Fibroblast of the aortic adventitia (primary cell): ENCODE results near the gene SPATA19. TPM values are rescaled to one million over a fixed set of nuclear protein-coding genes. Genes with fewer than 3 reads are reported as not detected.

Experiments used
- DNase-seq: peaks from one replicate; pipeline ENCODE4 v3.0.0-alpha.2; 2010; ENCODE audit warnings: low read depth
- H3K4me3 ChIP-seq: 2 replicates; pipeline ENCODE4 v1.5.1; 2011; ENCODE audit warnings: low read depth, mild to moderate bottlenecking, control low read depth, low read length, moderate library complexity
- total RNA-seq: library from RNA; depleted of rRNA; stranded (reverse); fragments of >200 nt; gene quantifications from 2 replicates; pipeline ENCODE4 v1.2.3, GENCODE V29; 2012; ENCODE audit warnings: low replicate concordance
- TF ChIP-seq, protein P1 (sequence below): IDR thresholded peaks from 2 replicates; pipeline ENCODE4 v1.5.1; 2011; ENCODE audit warnings: mild to moderate bottlenecking, low read length, control low read depth, inconsistent platforms; ENCODE audit not compliant: insufficient read depth

SPATA19 gene
- total RNA-seq, 1 donor = not detected

DNA sequence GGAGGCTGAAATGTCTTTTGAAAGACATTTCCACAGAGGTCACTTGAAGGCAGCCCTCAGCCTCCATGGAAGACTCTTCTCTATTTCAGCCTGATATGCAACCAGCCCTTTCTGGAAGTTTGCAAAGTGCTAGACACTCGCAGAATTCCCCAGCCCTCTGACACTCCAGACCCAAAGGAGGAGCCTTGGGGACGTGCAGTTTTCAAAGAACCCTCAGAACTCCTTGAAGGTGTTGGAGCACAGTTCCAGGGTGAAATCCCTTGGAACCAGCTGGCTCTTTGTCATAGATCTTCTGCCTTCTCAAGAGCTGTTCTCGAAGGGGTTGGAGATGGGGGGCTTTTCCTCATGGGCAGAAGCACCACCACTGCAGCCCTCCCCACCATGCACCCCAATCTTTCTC lies 19.6 kb downstream of the SPATA19 start:
- H3K4me3 ChIP-seq = no peak overlapping the region
- DNase-seq = no peak
- TF ChIP-seq, protein P1, sequence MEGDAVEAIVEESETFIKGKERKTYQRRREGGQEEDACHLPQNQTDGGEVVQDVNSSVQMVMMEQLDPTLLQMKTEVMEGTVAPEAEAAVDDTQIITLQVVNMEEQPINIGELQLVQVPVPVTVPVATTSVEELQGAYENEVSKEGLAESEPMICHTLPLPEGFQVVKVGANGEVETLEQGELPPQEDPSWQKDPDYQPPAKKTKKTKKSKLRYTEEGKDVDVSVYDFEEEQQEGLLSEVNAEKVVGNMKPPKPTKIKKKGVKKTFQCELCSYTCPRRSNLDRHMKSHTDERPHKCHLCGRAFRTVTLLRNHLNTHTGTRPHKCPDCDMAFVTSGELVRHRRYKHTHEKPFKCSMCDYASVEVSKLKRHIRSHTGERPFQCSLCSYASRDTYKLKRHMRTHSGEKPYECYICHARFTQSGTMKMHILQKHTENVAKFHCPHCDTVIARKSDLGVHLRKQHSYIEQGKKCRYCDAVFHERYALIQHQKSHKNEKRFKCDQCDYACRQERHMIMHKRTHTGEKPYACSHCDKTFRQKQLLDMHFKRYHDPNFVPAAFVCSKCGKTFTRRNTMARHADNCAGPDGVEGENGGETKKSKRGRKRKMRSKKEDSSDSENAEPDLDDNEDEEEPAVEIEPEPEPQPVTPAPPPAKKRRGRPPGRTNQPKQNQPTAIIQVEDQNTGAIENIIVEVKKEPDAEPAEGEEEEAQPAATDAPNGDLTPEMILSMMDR = no peak

DNA sequence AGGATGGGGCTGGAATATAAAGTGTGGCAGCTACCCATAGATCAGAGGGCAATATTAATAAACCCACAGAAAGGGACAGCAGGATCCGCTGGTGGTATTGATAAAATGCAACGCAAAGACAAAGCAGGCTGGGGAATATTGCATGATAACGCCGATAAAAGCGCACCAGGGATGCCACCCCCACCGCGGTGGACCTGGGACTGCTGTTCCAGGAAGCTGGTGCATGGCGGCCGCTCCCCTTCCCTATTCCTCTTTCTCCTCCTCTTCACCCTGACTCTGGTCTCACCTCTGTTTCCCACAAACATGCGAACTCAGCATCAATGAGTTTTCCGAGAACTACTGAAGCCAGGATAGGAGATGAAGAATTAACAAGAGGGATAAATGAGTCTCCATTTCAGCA lies 20.2 kb downstream of the SPATA19 start:
- TF ChIP-seq, protein P1 = no peak
- no peak overlapping the region for H3K4me3 ChIP-seq
- DNase-seq = no peak

DNA sequence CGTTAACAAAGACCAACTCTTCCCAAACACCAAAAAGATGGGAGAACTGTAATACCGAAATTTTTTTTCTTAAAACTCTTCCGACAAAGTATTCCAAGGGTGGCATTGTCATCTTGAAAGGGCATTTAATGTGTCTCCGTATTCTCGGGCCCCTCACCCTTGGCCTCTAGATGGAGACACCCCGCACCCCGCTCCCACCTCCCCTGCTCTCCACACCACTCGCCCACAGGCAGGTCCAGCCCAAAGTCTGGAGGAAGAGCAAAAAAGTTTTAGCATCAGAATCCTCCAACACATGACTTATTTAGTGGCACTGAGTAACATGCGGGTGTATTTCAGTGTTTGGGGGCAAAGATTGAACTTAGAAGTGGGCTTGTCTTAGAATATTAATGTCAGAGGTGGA lies 20.7 kb downstream of the SPATA19 start:
- no peak overlapping the region for H3K4me3 ChIP-seq
- TF ChIP-seq, protein P1 = no peak
- DNase-seq = no peak

DNA sequence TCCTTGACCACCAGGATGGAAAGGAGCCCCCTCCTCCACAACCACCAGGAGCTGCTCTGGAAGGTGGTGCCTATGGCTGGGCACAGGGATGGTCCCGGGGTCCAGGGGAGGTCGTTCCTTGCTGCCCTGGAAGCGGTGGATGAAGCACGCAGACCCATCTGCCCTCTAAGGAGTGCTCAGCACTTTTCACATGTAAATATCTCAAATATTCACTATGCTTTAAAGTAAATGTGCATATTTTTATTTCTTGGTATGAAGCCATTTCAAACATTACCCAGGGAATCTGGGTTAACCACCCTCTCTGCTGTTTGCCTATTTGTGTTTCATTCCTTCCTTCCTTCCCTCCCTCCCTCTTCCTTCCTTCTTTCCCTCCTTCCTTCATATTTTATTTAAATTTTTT lies 21.7 kb downstream of the SPATA19 start:
- H3K4me3 ChIP-seq = no peak overlapping the region
- no peak for DNase-seq
- TF ChIP-seq, protein P1 = no peak

DNA sequence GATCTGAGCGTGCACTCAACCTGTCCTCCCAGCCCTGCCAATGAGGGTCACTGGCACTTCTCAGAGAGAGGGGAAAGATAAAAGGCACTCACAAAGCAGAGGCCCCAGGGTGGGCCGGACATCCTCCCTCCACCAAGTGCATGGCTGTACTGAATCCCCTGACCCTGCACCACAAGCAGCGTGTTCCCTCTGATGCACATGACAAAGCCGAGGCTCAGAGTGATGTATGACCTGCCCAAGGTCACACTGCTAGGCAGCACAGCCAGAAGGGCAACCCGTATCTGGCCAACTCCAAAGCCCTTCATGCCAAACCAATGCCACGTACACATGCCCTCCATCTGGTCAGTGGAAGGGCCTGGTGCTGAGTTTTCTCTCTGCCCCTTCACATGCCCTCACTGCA lies 22.1 kb downstream of the SPATA19 start:
- TF ChIP-seq, protein P1 = no peak
- H3K4me3 ChIP-seq = no peak overlapping the region
- DNase-seq = no peak

DNA sequence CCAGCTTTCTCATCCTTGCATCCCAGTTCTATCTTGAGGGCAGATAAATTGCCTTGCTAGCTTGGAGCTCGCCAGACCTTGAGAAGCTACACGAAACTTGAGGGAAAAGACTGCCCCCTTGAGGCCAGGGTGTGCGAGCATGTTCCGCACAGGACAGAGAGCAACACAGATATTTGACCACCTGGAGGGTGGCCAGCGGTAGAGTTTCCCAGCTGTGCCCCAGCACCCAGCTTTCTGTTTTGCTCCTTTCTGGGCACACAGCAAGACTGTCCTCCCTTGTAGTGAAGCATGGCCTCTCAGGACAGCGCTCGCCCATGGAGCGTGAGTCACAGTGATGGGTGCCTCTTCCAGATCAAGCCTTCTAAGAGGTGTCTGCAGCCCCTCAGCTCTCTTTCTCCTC lies 23.5 kb downstream of the SPATA19 start:
- no peak overlapping the region for H3K4me3 ChIP-seq
- TF ChIP-seq, protein P1 = no peak
- no peak for DNase-seq

DNA sequence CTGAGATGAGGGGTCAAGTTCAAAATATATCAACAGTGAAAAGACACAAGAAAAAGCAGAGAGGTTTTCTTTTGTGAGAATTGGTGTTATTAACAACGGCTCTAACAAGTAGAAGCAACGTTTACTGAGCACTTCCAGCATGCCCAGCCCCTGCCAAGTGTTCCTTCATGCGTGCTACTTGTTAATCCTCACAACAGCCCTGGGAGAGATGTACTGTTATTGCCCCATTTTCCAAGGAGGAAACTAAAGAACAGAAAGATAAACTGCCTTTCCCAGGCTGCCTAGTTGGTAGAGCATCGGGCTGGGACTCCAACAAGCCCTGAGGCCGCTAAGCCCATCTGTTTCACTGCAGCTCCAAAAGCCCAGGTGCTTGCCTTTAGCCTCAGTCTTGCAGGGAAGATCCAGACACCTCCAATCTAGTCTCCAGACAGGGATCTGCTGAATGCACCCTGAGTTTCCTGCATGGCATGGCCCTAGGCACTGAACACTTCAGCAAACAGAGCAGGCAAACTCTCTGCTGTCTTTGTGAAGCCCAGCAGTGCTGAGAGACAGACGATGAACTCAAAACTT lies 25.5 kb downstream of the SPATA19 start:
- no peak overlapping the region for H3K4me3 ChIP-seq
- DNase-seq = no peak
- TF ChIP-seq, protein P1 = no peak
